ENCODE results near the gene ABCD4. TPM values are rescaled to one million over a fixed set of nuclear protein-coding genes. Genes with fewer than 3 reads are reported as not detected.

ABCD4 gene
- total and polyA plus RNA-seq, 4 donors = 20.4 to 34.4 (median 29.1) TPM

- Histone ChIP-seq H3K9ac (ENCODE audit: low read depth in 1 of 2, low read length in 2 of 2) (no peak overlapping the region), H3K27ac (ENCODE audit: low read depth in 1 of 2, low read length in 2 of 2) (no peak overlapping the region), H3K36me3 (ENCODE audit: control insufficient read depth in 4 of 4, insufficient read depth in 3 of 4, low read depth in 1 of 4, low read length in 3 of 4) (no peaks in the 10 kb centered on the region), H3K9me3 (ENCODE audit: control insufficient read depth in 4 of 4, low read length in 3 of 4) (no peaks in the 10 kb centered on the region), H3K27me3 (ENCODE audit: control insufficient read depth in 4 of 4, insufficient read depth in 4 of 4, low read length in 3 of 4) (peaks cover 0 to 4% (median 0%) of the 10 kb centered on the region in 4 donors), H3K4me3 (ENCODE audit: low read depth in 1 of 3, low read length in 3 of 3) (no peak overlapping the region), H3K4me1 (ENCODE audit: control insufficient read depth in 4 of 4, insufficient read depth in 4 of 4, low read length in 3 of 4) (peaks cover 0 to 5% (median 0%) of the 10 kb centered on the region in 4 donors)
- no peak for DNase-seq (ENCODE audit: low spot score)
- 70% methylated on average over 12 of the region's 12 CpGs for WGBS
- TF ChIP-seq NR2F2 (IDR thresholded peaks at IDR 0.05) (no peak), YY1 (IDR thresholded peaks at IDR 0.05) (no peak), TAF1 (conservative IDR thresholded peaks at IDR 0.05) (no peak), MAX (IDR thresholded peaks at IDR 0.05) (no peak), FOXA1 (IDR thresholded peaks at IDR 0.05) (no peak)
These were observed 53.0 kb downstream of the ABCD4 start for GRCh38 chr14:74249433-74250375.

GRCh38 chr14:74248017-74248416, 54.7 kb downstream of the ABCD4 start:
- Histone ChIP-seq H3K36me3 (ENCODE audit: control insufficient read depth in 4 of 4, insufficient read depth in 3 of 4, low read depth in 1 of 4, low read length in 3 of 4) (no peaks in the 10 kb centered on the region), H3K9ac (ENCODE audit: low read depth in 1 of 2, low read length in 2 of 2) (no peak overlapping the region), H3K4me1 (ENCODE audit: control insufficient read depth in 4 of 4, insufficient read depth in 4 of 4, low read length in 3 of 4) (peaks cover 0 to 5% (median 0%) of the 10 kb centered on the region in 4 donors), H3K4me3 (ENCODE audit: low read depth in 1 of 3, low read length in 3 of 3) (no peak overlapping the region), H3K9me3 (ENCODE audit: control insufficient read depth in 4 of 4, low read length in 3 of 4) (no peaks in the 10 kb centered on the region), H3K27ac (ENCODE audit: low read depth in 1 of 2, low read length in 2 of 2) (no peak overlapping the region), H3K27me3 (ENCODE audit: control insufficient read depth in 4 of 4, insufficient read depth in 4 of 4, low read length in 3 of 4) (peaks cover 0 to 12% (median 6%) of the 10 kb centered on the region in 4 donors)
- no peak for TF ChIP-seq ATF3 (IDR thresholded peaks at IDR 0.05)
- no peak for TF ChIP-seq SP1 (IDR thresholded peaks at IDR 0.05)
- no peak for TF ChIP-seq YY1 (IDR thresholded peaks at IDR 0.05)
- no peak for TF ChIP-seq GABPA (IDR thresholded peaks at IDR 0.05 in 1 of 2, conservative IDR thresholded peaks at IDR 0.05 in 1 of 2)
- TF ChIP-seq JUND (IDR thresholded peaks at IDR 0.05) = no peak
- TF ChIP-seq ZBTB33 (IDR thresholded peaks at IDR 0.05) = no peak
- no peak for TF ChIP-seq RXRA (IDR thresholded peaks at IDR 0.05)
- TF ChIP-seq TAF1 (conservative IDR thresholded peaks at IDR 0.05) = no peak
- TF ChIP-seq, protein P1, sequence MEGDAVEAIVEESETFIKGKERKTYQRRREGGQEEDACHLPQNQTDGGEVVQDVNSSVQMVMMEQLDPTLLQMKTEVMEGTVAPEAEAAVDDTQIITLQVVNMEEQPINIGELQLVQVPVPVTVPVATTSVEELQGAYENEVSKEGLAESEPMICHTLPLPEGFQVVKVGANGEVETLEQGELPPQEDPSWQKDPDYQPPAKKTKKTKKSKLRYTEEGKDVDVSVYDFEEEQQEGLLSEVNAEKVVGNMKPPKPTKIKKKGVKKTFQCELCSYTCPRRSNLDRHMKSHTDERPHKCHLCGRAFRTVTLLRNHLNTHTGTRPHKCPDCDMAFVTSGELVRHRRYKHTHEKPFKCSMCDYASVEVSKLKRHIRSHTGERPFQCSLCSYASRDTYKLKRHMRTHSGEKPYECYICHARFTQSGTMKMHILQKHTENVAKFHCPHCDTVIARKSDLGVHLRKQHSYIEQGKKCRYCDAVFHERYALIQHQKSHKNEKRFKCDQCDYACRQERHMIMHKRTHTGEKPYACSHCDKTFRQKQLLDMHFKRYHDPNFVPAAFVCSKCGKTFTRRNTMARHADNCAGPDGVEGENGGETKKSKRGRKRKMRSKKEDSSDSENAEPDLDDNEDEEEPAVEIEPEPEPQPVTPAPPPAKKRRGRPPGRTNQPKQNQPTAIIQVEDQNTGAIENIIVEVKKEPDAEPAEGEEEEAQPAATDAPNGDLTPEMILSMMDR (IDR thresholded peaks at IDR 0.05; ENCODE audit: low read depth, low read length, missing input control) = no peak
- TF ChIP-seq, protein P2, sequence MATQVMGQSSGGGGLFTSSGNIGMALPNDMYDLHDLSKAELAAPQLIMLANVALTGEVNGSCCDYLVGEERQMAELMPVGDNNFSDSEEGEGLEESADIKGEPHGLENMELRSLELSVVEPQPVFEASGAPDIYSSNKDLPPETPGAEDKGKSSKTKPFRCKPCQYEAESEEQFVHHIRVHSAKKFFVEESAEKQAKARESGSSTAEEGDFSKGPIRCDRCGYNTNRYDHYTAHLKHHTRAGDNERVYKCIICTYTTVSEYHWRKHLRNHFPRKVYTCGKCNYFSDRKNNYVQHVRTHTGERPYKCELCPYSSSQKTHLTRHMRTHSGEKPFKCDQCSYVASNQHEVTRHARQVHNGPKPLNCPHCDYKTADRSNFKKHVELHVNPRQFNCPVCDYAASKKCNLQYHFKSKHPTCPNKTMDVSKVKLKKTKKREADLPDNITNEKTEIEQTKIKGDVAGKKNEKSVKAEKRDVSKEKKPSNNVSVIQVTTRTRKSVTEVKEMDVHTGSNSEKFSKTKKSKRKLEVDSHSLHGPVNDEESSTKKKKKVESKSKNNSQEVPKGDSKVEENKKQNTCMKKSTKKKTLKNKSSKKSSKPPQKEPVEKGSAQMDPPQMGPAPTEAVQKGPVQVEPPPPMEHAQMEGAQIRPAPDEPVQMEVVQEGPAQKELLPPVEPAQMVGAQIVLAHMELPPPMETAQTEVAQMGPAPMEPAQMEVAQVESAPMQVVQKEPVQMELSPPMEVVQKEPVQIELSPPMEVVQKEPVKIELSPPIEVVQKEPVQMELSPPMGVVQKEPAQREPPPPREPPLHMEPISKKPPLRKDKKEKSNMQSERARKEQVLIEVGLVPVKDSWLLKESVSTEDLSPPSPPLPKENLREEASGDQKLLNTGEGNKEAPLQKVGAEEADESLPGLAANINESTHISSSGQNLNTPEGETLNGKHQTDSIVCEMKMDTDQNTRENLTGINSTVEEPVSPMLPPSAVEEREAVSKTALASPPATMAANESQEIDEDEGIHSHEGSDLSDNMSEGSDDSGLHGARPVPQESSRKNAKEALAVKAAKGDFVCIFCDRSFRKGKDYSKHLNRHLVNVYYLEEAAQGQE (IDR thresholded peaks at IDR 0.05) = no peak
- no peak for TF ChIP-seq RAD21 (IDR thresholded peaks at IDR 0.05)
- no peak for TF ChIP-seq NR2F2 (IDR thresholded peaks at IDR 0.05)
- TF ChIP-seq FOXA2 (IDR thresholded peaks at IDR 0.05) = no peak
- TF ChIP-seq MAX (IDR thresholded peaks at IDR 0.05) = no peak
- no peak for TF ChIP-seq FOXA1 (IDR thresholded peaks at IDR 0.05)
- DNase-seq (ENCODE audit: low spot score) = no peak
- WGBS = 71% methylated on average over 6 of the region's 6 CpGs

Data from liver (tissue), 9 donors.